Sigmoid colon (tissue), 7 donors: ENCODE data around the gene CCNI2. TPM values are rescaled to one million over a fixed set of nuclear protein-coding genes. Genes with fewer than 3 reads are reported as not detected.

ENCODE experiments used
- DNase-seq: peaks from one replicate; pipeline ENCODE4 v3.0.0-alpha.2; 2019
- H3K27ac ChIP-seq, 4 donors: fragments of 200-600 bp; sonication (generic); one replicate each; pipeline ENCODE4 v1.5.1; 2016 to 2019; ENCODE audit warnings: mild to moderate bottlenecking in 1 of 4
- H3K27me3 ChIP-seq, 3 donors: fragments of 200-600 bp; sonication (generic); one replicate each; pipeline ENCODE4 v1.5.1; 2019; ENCODE audit warnings: mild to moderate bottlenecking in 1 of 3
- H3K36me3 ChIP-seq, 4 donors: fragments of 200-600 bp; sonication (generic); one replicate each; pipeline ENCODE4 v1.5.1; 2016 to 2019
- H3K4me1 ChIP-seq, 4 donors: fragments of 200-600 bp; sonication (generic); one replicate each; pipeline ENCODE4 v1.5.1; 2017 to 2019
- H3K4me3 ChIP-seq, 4 donors: fragments of 200-600 bp; sonication (generic); one replicate each; pipeline ENCODE4 v1.5.1; 2017 to 2019; ENCODE audit warnings: mild to moderate bottlenecking in 2 of 4, moderate library complexity in 1 of 4
- H3K9me3 ChIP-seq, 4 donors: fragments of 200-600 bp in 3 of 4; sonication (generic) in 3 of 4; one replicate each; pipeline versions ENCODE4 v1.5.1 to v1.6.1; 2013 to 2019
- EP300 ChIP-seq, 4 donors: sonication (generic); formaldehyde crosslinking; IDR thresholded peaks; one replicate each; pipeline ENCODE4 v1.6.1; 2017; ENCODE audit warnings: antibody characterized with exemption in 4 of 4
- POLR2A ChIP-seq, 2 donors: fragments of 450-650 bp; IDR thresholded peaks; one replicate each; pipeline ENCODE4 v1.6.1; 2016; ENCODE audit warnings: antibody characterized with exemption in 2 of 2, mild to moderate bottlenecking in 2 of 2, moderate library complexity in 2 of 2
- POLR2AphosphoS5 ChIP-seq, 4 donors: sonication (generic); formaldehyde crosslinking; IDR thresholded peaks; one replicate each; pipeline ENCODE4 v1.6.1; 2017; ENCODE audit warnings: antibody characterized with exemption in 4 of 4
- WGBS, 2 donors: extraction: QIAGEN DNeasy Blood & Tissue Kit; methylation state at CpG; one replicate each; pipeline ENCODE4 v1.1.7; 2013; 5-methylcytosine and 5-hydroxymethylcytosine counted together
- intact Hi-C: fragments of 100-400 bp; cut with DNase I; formaldehyde crosslinking; loops from one replicate; pipeline ENCODE4 v1.15.1; 2023
- polyA plus RNA-seq, 3 donors: library from polyadenylated mRNA; stranded (reverse); fragments of 200-250 nt; gene quantifications; one replicate each; pipeline ENCODE4 v1.2.3, GENCODE V29; 2013
- total RNA-seq, 4 donors: library from RNA; depleted of rRNA; stranded (reverse); fragments of >200 nt; gene quantifications; one replicate each; pipeline ENCODE4 v1.1.0, GENCODE V29; 2016
- TF ChIP-seq, protein P1 (sequence below), 4 experiments: fragments of 450-650 bp in 3 of 4; fragments of 200-600 bp in 1 of 4; IDR thresholded peaks; one replicate each; pipeline ENCODE4 v1.5.1; 2016 to 2019; ENCODE audit warnings: antibody characterized with exemption in 4 of 4, mild to moderate bottlenecking in 3 of 4, moderate library complexity in 2 of 4
- donor health status: healthy with polysubstance abuse.
- donor health status: Bipolar disorder and iron deficiency.
- donor health status: healthy.

CCNI2 gene
- total and polyA plus RNA-seq, 7 donors, result 1.4 to 5.3 (median 2.1) TPM; not detected in 3

DNA sequence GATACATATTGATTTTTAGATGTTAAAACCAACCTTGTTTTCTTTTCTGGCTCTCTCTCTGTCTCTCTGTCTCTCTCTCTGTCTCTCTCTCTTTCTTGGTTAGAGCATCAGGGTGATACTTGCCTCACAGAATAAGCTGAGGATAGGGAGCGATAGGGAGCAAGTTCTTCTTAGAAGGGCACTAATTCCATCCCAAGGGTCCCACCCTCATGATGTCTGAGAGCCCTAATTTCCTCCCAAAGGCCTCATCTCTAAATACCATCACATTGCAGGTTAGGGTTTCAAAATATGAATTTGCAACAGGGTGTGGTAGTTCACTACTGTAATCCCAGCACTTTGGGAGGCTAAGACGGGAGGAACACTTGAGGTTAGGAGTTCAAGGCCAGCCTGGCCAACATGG, 5.1 kb upstream of the CCNI2 start:
- no peak overlapping the region for H3K27ac ChIP-seq
- WGBS, 2 donors, result 91 to 98% methylated on average over 2 of the region's 2 CpGs
- DNase-seq, result no peak
- no peaks in the 10 kb centered on the region for H3K9me3 ChIP-seq
- peaks cover 13 to 41% (median 26%) of the 10 kb centered on the region in 3 donors for H3K27me3 ChIP-seq
- intact Hi-C loops, result no loop called here
- H3K4me3 ChIP-seq, result no peak overlapping the region
- peaks cover 0 to 9% (median 6%) of the 10 kb centered on the region in 4 donors for H3K4me1 ChIP-seq
- no peaks in the 10 kb centered on the region for H3K36me3 ChIP-seq
- no peak for TF ChIP-seq POLR2A (IDR thresholded peaks at IDR 0.05)
- TF ChIP-seq EP300 (IDR thresholded peaks at IDR 0.05), result no peak
- TF ChIP-seq, protein P1, sequence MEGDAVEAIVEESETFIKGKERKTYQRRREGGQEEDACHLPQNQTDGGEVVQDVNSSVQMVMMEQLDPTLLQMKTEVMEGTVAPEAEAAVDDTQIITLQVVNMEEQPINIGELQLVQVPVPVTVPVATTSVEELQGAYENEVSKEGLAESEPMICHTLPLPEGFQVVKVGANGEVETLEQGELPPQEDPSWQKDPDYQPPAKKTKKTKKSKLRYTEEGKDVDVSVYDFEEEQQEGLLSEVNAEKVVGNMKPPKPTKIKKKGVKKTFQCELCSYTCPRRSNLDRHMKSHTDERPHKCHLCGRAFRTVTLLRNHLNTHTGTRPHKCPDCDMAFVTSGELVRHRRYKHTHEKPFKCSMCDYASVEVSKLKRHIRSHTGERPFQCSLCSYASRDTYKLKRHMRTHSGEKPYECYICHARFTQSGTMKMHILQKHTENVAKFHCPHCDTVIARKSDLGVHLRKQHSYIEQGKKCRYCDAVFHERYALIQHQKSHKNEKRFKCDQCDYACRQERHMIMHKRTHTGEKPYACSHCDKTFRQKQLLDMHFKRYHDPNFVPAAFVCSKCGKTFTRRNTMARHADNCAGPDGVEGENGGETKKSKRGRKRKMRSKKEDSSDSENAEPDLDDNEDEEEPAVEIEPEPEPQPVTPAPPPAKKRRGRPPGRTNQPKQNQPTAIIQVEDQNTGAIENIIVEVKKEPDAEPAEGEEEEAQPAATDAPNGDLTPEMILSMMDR (IDR thresholded peaks at IDR 0.05), result no peak
- TF ChIP-seq POLR2AphosphoS5 (IDR thresholded peaks at IDR 0.05), result no peak

- no peak for DNase-seq
- H3K27me3 ChIP-seq, result peaks cover 18 to 45% (median 30%) of the 10 kb centered on the region in 3 donors
Measured at GRCh38 chr5:132742626-132743025, 4.6 kb upstream of the CCNI2 start.

GRCh38 chr5:132744659-132745058, 2.6 kb upstream of the CCNI2 start:
- Histone ChIP-seq H3K4me1 (peaks cover 0 to 13% (median 11%) of the 10 kb centered on the region in 4 donors), H3K4me3 (no peak overlapping the region), H3K27me3 (peaks cover 20 to 54% (median 36%) of the 10 kb centered on the region in 3 donors), H3K9me3 (no peaks in the 10 kb centered on the region), H3K36me3 (no peaks in the 10 kb centered on the region), H3K27ac (no peak overlapping the region)
- 64 to 88% methylated on average over 2 of the region's 2 CpGs for WGBS, 2 donors
- no peak for TF ChIP-seq EP300 (IDR thresholded peaks at IDR 0.05)
- TF ChIP-seq POLR2A (IDR thresholded peaks at IDR 0.05), result no peak
- TF ChIP-seq POLR2AphosphoS5 (IDR thresholded peaks at IDR 0.05), result no peak
- TF ChIP-seq, protein P1 (IDR thresholded peaks at IDR 0.05), result no peak
- intact Hi-C loops, result no loop called here
- DNase-seq, result no peak

More at GRCh38 chr5:132742626-132743025, 4.6 kb upstream of the CCNI2 start:
- H3K9me3 ChIP-seq, result no peaks in the 10 kb centered on the region
- no peak overlapping the region for H3K4me3 ChIP-seq
- H3K36me3 ChIP-seq, result no peaks in the 10 kb centered on the region
- WGBS, 2 donors, result 93% methylated on average over 5 of the region's 5 CpGs
- intact Hi-C loops, result no loop called here
- peaks cover 0 to 12% (median 10%) of the 10 kb centered on the region in 4 donors for H3K4me1 ChIP-seq
- TF ChIP-seq POLR2AphosphoS5 (IDR thresholded peaks at IDR 0.05) (no peak), EP300 (IDR thresholded peaks at IDR 0.05) (no peak)
- no peak overlapping the region for H3K27ac ChIP-seq

GRCh38 chr5:132746592-132746953, 653 bp upstream of the CCNI2 start:
- Histone ChIP-seq H3K36me3 (no peaks in the 10 kb centered on the region), H3K27me3 (peaks cover 20 to 54% (median 36%) of the 10 kb centered on the region in 3 donors), H3K9me3 (no peaks in the 10 kb centered on the region), H3K27ac (no peak overlapping the region), H3K4me1 (peaks cover 0 to 13% (median 11%) of the 10 kb centered on the region in 4 donors), H3K4me3 (peak overlapping the region in 1 of 4 donors; percentile 46)
- intact Hi-C loops, result no loop called here
- no peak for DNase-seq
- TF ChIP-seq, protein P1 (IDR thresholded peaks at IDR 0.05), result no peak
- TF ChIP-seq POLR2A (IDR thresholded peaks at IDR 0.05), result no peak
- no peak for TF ChIP-seq POLR2AphosphoS5 (IDR thresholded peaks at IDR 0.05)
- TF ChIP-seq EP300 (IDR thresholded peaks at IDR 0.05), result no peak
- 10 to 29% methylated on average over 3 of the region's 3 CpGs for WGBS, 2 donors

DNA sequence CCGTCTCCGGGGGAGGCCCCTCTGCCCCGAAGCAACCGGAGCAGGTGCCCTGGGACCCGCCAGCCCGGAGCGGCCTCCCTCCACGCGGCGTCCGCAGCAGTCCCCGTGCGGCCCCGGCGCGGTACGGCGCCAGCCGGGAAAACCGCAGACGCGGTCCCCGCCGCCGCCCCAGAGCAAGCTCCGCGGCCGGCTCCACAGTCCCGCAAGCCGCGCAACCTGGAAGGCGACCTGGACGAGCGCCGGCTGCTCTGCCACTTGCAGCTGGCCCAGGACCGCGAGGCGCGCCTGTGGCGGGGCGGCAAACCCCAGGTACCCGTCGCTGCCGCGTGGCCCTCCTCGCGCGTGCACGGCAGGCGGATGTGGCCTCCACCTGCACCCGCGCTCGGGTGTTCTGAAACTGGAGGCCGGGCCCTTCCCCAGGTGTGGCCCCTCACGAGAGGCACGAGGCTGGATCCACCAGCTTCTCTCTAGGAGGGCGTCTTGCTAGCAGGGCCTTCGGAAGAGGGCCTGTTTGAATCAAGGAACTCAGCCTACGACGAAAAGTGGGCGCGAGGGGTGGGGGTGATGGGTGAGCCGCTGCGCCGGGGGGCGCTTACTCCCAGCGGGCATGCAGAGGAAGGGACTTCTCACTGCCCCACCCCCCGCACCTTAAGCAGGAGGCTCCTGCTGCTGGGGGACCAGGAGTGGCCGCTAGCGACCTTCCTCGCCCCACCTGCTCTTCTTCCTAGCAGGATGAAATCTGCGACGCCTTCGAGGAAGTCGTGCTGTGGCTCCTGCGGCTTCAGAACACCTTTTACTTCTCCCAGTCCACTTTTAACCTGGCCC, 602 bp downstream of the CCNI2 start:
- H3K4me3 ChIP-seq, result peak overlapping the region in 3 of 4 donors; percentile 21 to 46 (median 41)
- no peaks in the 10 kb centered on the region for H3K9me3 ChIP-seq
- DNase-seq, result no peak
- H3K4me1 ChIP-seq, result peaks cover 0 to 13% (median 11%) of the 10 kb centered on the region in 4 donors
- no peak overlapping the region for H3K27ac ChIP-seq
- 28% methylated on average over 76 of the region's 76 CpGs for WGBS, 2 donors
- TF ChIP-seq EP300 (IDR thresholded peaks at IDR 0.05) (no peak), POLR2A (IDR thresholded peaks at IDR 0.05) (no peak), POLR2AphosphoS5 (IDR thresholded peaks at IDR 0.05) (no peak)
- TF ChIP-seq, protein P1 (IDR thresholded peaks at IDR 0.05), result no peak
- H3K36me3 ChIP-seq, result no peaks in the 10 kb centered on the region
- H3K27me3 ChIP-seq, result peaks cover 20 to 54% (median 36%) of the 10 kb centered on the region in 3 donors
- intact Hi-C loops, result no loop called here
